Smooth muscle cell (in vitro differentiated cells): Measurements from ENCODE around the gene CHMP5. TPM values are rescaled to one million over a fixed set of nuclear protein-coding genes. Genes with fewer than 3 reads are reported as not detected.

Experiments
- DNase-seq: peaks from one replicate; lab custom pipeline; 2025; ENCODE audit not compliant: unreplicated experiment; lab: John Stamatoyannopoulos, UW
- H2AFZ ChIP-seq: fragments of 200-600 bp; sonication (generic); 2 replicates; pipeline ENCODE4 v1.6.0; 2016; ENCODE audit warnings: antibody characterized with exemption, low read depth, mild to moderate bottlenecking
- H3F3A ChIP-seq: fragments of 200-600 bp; sonication (generic); 2 replicates; pipeline ENCODE4 v1.6.0; 2017; ENCODE audit warnings: antibody characterized with exemption, low read depth
- H3K27ac ChIP-seq: fragments of 200-600 bp; sonication (generic); 2 replicates; pipeline ENCODE4 v1.5.1; 2016; ENCODE audit warnings: low read depth, mild to moderate bottlenecking
- H3K27me3 ChIP-seq: fragments of 200-600 bp; sonication (generic); 2 replicates; pipeline ENCODE4 v1.6.1; 2016; ENCODE audit warnings: low read depth, mild to moderate bottlenecking
- H3K36me3 ChIP-seq: fragments of 200-600 bp; sonication (generic); 2 replicates; pipeline ENCODE4 v1.5.1; 2016; ENCODE audit warnings: low read depth
- H3K4me1 ChIP-seq: fragments of 200-600 bp; sonication (generic); 2 replicates; pipeline ENCODE4 v1.5.1; 2016; ENCODE audit warnings: low read depth
- H3K4me2 ChIP-seq: fragments of 200-600 bp; sonication (generic); 2 replicates; pipeline ENCODE4 v1.6.0; 2016; ENCODE audit warnings: mild to moderate bottlenecking
- H3K4me3 ChIP-seq: fragments of 200-600 bp; sonication (generic); 2 replicates; pipeline ENCODE4 v1.5.1; 2016; ENCODE audit warnings: mild to moderate bottlenecking
- H3K79me2 ChIP-seq: fragments of 200-600 bp; sonication (generic); 2 replicates; pipeline ENCODE4 v1.6.0; 2016; ENCODE audit warnings: low read depth, mild to moderate bottlenecking
- H3K9ac ChIP-seq: fragments of 200-600 bp; sonication (generic); 2 replicates; pipeline ENCODE4 v1.6.0; 2016; ENCODE audit warnings: low read depth
- H3K9me3 ChIP-seq: fragments of 200-600 bp; sonication (generic); replicated peaks from 2 replicates; pipeline ENCODE4 v1.5.1; 2016; ENCODE audit warnings: low read depth
- H4K20me1 ChIP-seq: fragments of 200-600 bp; sonication (generic); 2 replicates; pipeline ENCODE4 v1.6.0; 2016; ENCODE audit warnings: low read depth
- WGBS: methylation state at CpG from one replicate; pipeline ENCODE4 v1.1.7; 2016; ENCODE audit warnings: low lambda C conversion rate; 5-methylcytosine and 5-hydroxymethylcytosine counted together
- polyA plus RNA-seq: library from polyadenylated mRNA; unstranded; fragments of >200 nt; fragmentation: Nextera tagmentation; extraction: Ambion mirVana; gene quantifications from 2 replicates; pipeline ENCODE4 v1.2.1, GENCODE V29; 2016
- total RNA-seq: library from RNA; depleted of rRNA; stranded (reverse); fragments of >200 nt; gene quantifications from 2 replicates; pipeline ENCODE4 v1.2.3, GENCODE V29; 2014
- TF ChIP-seq, protein P1 (sequence below): fragments of 200-600 bp; sonication (generic); IDR thresholded peaks from 2 replicates; pipeline ENCODE4 v1.5.1; 2017; ENCODE audit warnings: borderline replicate concordance, mild to moderate bottlenecking, antibody characterized with exemption; ENCODE audit not compliant: insufficient read depth, poor library complexity, severe bottlenecking

Gene CHMP5
- total and polyA plus RNA-seq, 2 experiments from 2014 or later = 99.3 to 112 TPM

DNA sequence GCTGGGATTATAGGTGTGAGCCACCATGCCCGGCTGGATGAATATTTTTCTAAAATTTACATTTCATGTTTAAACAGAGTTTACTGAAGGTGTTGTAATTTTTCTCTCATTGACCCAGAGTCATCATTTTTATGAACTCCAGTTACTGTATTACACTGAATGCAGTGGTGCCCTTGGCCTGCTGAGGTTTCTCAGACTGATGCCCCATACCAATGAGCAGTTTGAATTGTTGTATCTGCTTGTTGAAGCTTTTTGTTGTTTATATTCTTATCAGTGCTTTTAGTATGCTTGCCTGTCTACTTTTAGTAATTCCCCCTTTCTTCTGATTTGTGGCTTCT lies 55.4 kb downstream of the CHMP5 start:
- Histone ChIP-seq H3K27ac (peak overlapping the region; percentile 99), H3K4me3 (no peak overlapping the region), H3F3A (peaks cover 19% of the 10 kb centered on the region), H3K9me3 (no peaks in the 10 kb centered on the region), H3K36me3 (peaks cover 24% of the 10 kb centered on the region), H2AFZ (no peak overlapping the region), H3K4me2 (peak overlapping the region; percentile 64), H3K79me2 (no peaks in the 10 kb centered on the region), H3K9ac (peak overlapping the region; percentile 92), H3K4me1 (peaks cover 5% of the 10 kb centered on the region), H4K20me1 (no peaks in the 10 kb centered on the region), H3K27me3 (no peaks in the 10 kb centered on the region)
- DNase-seq = no peak
- TF ChIP-seq, protein P1, sequence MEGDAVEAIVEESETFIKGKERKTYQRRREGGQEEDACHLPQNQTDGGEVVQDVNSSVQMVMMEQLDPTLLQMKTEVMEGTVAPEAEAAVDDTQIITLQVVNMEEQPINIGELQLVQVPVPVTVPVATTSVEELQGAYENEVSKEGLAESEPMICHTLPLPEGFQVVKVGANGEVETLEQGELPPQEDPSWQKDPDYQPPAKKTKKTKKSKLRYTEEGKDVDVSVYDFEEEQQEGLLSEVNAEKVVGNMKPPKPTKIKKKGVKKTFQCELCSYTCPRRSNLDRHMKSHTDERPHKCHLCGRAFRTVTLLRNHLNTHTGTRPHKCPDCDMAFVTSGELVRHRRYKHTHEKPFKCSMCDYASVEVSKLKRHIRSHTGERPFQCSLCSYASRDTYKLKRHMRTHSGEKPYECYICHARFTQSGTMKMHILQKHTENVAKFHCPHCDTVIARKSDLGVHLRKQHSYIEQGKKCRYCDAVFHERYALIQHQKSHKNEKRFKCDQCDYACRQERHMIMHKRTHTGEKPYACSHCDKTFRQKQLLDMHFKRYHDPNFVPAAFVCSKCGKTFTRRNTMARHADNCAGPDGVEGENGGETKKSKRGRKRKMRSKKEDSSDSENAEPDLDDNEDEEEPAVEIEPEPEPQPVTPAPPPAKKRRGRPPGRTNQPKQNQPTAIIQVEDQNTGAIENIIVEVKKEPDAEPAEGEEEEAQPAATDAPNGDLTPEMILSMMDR = no peak
- 30% methylated on average over 1 of the region's 1 CpG for WGBS

DNA sequence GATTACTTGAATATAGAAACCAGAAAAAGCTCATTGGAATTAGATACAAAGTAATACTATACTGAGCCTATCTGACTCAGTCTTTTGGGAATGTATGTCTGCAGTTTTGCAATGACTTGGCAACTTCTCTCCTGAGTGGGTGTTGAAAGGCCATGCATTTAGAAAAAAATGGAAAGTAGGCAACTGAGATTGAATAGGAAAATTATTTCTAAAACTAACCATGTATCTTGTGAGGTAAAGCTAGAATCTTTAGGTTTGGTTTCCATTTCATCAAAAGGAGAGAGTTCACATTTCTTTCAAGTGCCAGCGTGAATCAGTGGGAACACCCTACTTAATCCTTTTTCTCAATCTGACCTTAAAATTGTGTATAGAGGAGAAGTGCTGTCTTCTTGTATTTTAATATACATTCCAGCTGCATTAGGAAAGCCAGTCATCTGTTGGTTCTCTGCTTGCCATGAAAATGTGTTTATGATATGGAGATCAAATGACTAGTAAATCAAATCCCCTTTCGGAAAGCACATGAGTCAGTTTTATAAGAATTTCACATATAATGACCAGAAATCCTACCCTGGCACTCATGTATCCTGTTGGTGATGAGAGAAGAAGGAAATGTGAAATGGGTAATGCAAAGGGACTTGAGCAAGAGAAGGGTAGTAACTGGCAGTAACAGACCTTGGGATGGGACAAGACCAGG lies 55.9 kb downstream of the CHMP5 start:
- H3K9ac ChIP-seq = peak overlapping the region; percentile 92
- H3K27ac ChIP-seq = peak overlapping the region; percentile 99
- peaks cover 19% of the 10 kb centered on the region for H3F3A ChIP-seq
- H3K36me3 ChIP-seq = peaks cover 24% of the 10 kb centered on the region
- no peaks in the 10 kb centered on the region for H3K9me3 ChIP-seq
- WGBS = 18% methylated on average over 2 of the region's 2 CpGs
- H3K4me2 ChIP-seq = peak overlapping the region; percentile 73
- no peaks in the 10 kb centered on the region for H4K20me1 ChIP-seq
- H3K27me3 ChIP-seq = no peaks in the 10 kb centered on the region
- TF ChIP-seq, protein P1 = no peak
- H3K4me3 ChIP-seq = no peak overlapping the region
- H2AFZ ChIP-seq = peak overlapping the region; percentile 13
- H3K79me2 ChIP-seq = no peaks in the 10 kb centered on the region
- peaks cover 5% of the 10 kb centered on the region for H3K4me1 ChIP-seq
- no peak for DNase-seq

DNA sequence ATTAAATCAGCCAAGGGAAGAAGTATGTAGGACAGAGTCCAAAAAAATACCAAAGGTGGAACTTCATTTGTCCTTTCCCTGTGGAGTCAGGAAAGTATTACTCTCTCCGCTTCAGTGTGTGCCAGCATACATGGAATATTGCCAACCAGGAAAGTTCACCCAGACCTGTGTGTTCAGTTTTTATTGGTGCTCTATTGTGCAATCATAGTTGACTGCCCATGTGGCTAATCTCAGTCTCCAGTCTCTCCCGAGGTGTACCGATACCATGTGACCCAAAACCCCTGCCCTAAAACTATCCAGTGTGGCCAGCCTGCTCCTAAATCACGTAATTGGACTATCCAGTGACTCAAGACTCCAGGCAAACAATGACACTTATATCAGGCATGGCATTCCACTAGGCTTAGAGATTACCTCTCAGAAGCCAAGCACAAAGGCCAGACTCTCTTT lies 64.3 kb downstream of the CHMP5 start:
- TF ChIP-seq, protein P1 = no peak
- no peak overlapping the region for H3K9ac ChIP-seq
- no peak overlapping the region for H3K4me3 ChIP-seq
- H3K27me3 ChIP-seq = no peaks in the 10 kb centered on the region
- H3K36me3 ChIP-seq = peaks cover 7% of the 10 kb centered on the region
- no peaks in the 10 kb centered on the region for H3K9me3 ChIP-seq
- peak overlapping the region; percentile 62 for H3K27ac ChIP-seq
- 72% methylated on average over 4 of the region's 4 CpGs for WGBS
- no peak overlapping the region for H2AFZ ChIP-seq
- no peak for DNase-seq
- H3K4me1 ChIP-seq = no peaks in the 10 kb centered on the region
- H4K20me1 ChIP-seq = no peaks in the 10 kb centered on the region
- H3F3A ChIP-seq = no peaks in the 10 kb centered on the region
- no peaks in the 10 kb centered on the region for H3K79me2 ChIP-seq
- H3K4me2 ChIP-seq = peak overlapping the region; percentile 11

DNA sequence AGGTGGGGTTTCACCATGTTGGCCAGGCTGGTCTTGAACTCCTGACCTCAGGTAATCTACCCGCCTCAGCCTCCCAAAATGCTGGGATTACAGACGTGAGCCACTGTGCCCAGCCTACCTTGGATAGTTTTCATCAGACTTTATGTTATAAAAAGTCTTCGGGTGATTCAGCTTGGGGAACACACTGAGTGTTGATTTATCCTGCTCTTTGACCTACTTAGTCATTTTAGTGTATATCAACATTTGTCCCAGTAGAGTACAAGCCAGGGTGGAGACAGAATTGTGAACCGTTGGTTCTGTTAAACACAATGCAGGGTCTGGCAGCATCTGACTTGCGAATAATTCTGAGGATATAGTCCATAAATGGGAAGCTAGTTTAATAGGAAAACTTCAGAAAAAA lies 65.1 kb downstream of the CHMP5 start:
- H3K36me3 ChIP-seq = peaks cover 2% of the 10 kb centered on the region
- no peaks in the 10 kb centered on the region for H4K20me1 ChIP-seq
- H3K4me1 ChIP-seq = no peaks in the 10 kb centered on the region
- no peak for DNase-seq
- H3K79me2 ChIP-seq = no peaks in the 10 kb centered on the region
- H3K9me3 ChIP-seq = no peaks in the 10 kb centered on the region
- H3K4me3 ChIP-seq = no peak overlapping the region
- WGBS = 82% methylated on average over 5 of the region's 5 CpGs
- H2AFZ ChIP-seq = no peak overlapping the region
- H3K27me3 ChIP-seq = no peaks in the 10 kb centered on the region
- TF ChIP-seq, protein P1 = no peak
- H3K4me2 ChIP-seq = no peak overlapping the region
- H3F3A ChIP-seq = no peaks in the 10 kb centered on the region
- H3K9ac ChIP-seq = no peak overlapping the region
- peak overlapping the region; percentile 62 for H3K27ac ChIP-seq
